22Rv1 (cell line): ENCODE measurements around the gene SCART1.
A peak's percentile ranks its signal among the peaks of the same experiment; 100 is the strongest.
"Not testable (repeated sequence)": the region's sequence is repeated elsewhere in the genome, so short reads cannot be mapped to it uniquely, and the experiment has no call there.

Source experiments
- H3K27ac ChIP-seq: fragments of 450-650 bp; 2 replicates; pipeline ENCODE4 v1.5.1; 2017
- CTCF ChIP-seq: fragments of 450-650 bp; IDR thresholded peaks from 2 replicates; pipeline ENCODE4 v1.5.1; 2017; ENCODE audit warnings: mild to moderate bottlenecking
- ZFX ChIP-seq: fragments of 450-650 bp; IDR thresholded peaks from 2 replicates; pipeline ENCODE4 v1.6.1; 2017; ENCODE audit warnings: antibody characterized with exemption, borderline replicate concordance

The SCART1 gene

GRCh38 chr10:133422807-133423771 lies 30.7 kb upstream of the SCART1 start:
- H3K27ac ChIP-seq: no peak overlapping the region
- no peak for TF ChIP-seq ZFX
- no peak for TF ChIP-seq CTCF

- not testable (repeated sequence) for H3K27ac ChIP-seq
These were observed 29.6 kb upstream of the SCART1 start for GRCh38 chr10:133424102-133424501.

GRCh38 chr10:133424601-133425000 lies 29.1 kb upstream of the SCART1 start, which contains the start of gene SPRN:
Gene SPRN (minus strand): TSS chr10:133424625. CDS start chr10:133423681, 944 bp downstream.
- not testable (repeated sequence) for H3K27ac ChIP-seq

- not testable (repeated sequence) for H3K27ac ChIP-seq
These were observed 24.2 kb upstream of the SCART1 start for GRCh38 chr10:133429571-133429970.

- H3K27ac ChIP-seq: not testable (repeated sequence)
These were observed 21.7 kb upstream of the SCART1 start for GRCh38 chr10:133431888-133432613.

GRCh38 chr10:133432789-133433188 lies 21.0 kb upstream of the SCART1 start:
- H3K27ac ChIP-seq: not testable (repeated sequence)

- H3K27ac ChIP-seq: no peak overlapping the region
- TF ChIP-seq ZFX (no peak), CTCF (peak; percentile 68)
These were observed 15.0 kb upstream of the SCART1 start for GRCh38 chr10:133438711-133439273.

- TF ChIP-seq CTCF: no peak
- TF ChIP-seq ZFX: no peak
- no peak overlapping the region for H3K27ac ChIP-seq
These were observed 14.0 kb upstream of the SCART1 start for GRCh38 chr10:133439517-133440461.

- H3K27ac ChIP-seq: no peak overlapping the region
- TF ChIP-seq ZFX: no peak
These were observed 13.0 kb upstream of the SCART1 start for GRCh38 chr10:133440633-133441285.

- not testable (repeated sequence) for H3K27ac ChIP-seq
These were observed 12.4 kb upstream of the SCART1 start for GRCh38 chr10:133441356-133441755.
